Tibial artery (tissue), 4 donors: ENCODE measurements around the gene GDPD4.

Experiments
- DNase-seq, 2 donors: peaks; one replicate each; pipeline ENCODE4 v3.0.0-alpha.2; 2019
- H3K27ac ChIP-seq, 2 donors: fragments of 200-600 bp; sonication (generic) in 1 of 2; 1 replicate in 1 of 2; 2 replicates in 1 of 2; pipeline ENCODE4 v1.5.1; 2018 to 2019; ENCODE audit warnings: mild to moderate bottlenecking in 1 of 2
- H3K27me3 ChIP-seq, 2 donors: fragments of 200-600 bp; sonication (generic) in 1 of 2; one replicate each; pipeline versions ENCODE4 v1.5.1 to v1.6.0; 2016 to 2019
- H3K36me3 ChIP-seq, 3 donors: fragments of 200-600 bp; sonication (generic) in 2 of 3; one replicate each; pipeline ENCODE4 v1.5.1; 2016 to 2019; ENCODE audit warnings: mild to moderate bottlenecking in 2 of 3
- H3K4me1 ChIP-seq, 4 donors: fragments of 200-600 bp; sonication (generic) in 2 of 4; 1 replicate in 3 of 4; 2 replicates in 1 of 4; pipeline ENCODE4 v1.5.1; 2016 to 2019
- H3K4me3 ChIP-seq, 2 donors: fragments of 200-600 bp; sonication (generic) in 1 of 2; 1 replicate in 1 of 2; 2 replicates in 1 of 2; pipeline ENCODE4 v1.5.1; 2018 to 2019; ENCODE audit warnings: mild to moderate bottlenecking in 2 of 2
- H3K9me3 ChIP-seq, 3 donors: fragments of 200-600 bp; sonication (generic) in 1 of 3; one replicate each; pipeline ENCODE4 v1.5.1; 2016 to 2019
- intact Hi-C: fragments of 100-400 bp; cut with DNase I; formaldehyde crosslinking; loops from one replicate; pipeline ENCODE4 v1.15.0; 2023; ENCODE audit warnings: low total_unique reads
- TF ChIP-seq, protein P1 (sequence below), 2 experiments: fragments of 200-600 bp in 1 of 2; fragments of 450-650 bp in 1 of 2; IDR thresholded peaks; one replicate each; pipeline ENCODE4 v1.5.1; 2017 to 2019; ENCODE audit warnings: antibody characterized with exemption in 2 of 2, mild to moderate bottlenecking in 1 of 2, moderate library complexity in 1 of 2

Gene GDPD4

GRCh38 chr11:77253690-77254089, 47.8 kb downstream of the GDPD4 start:
- no peak for DNase-seq
- intact Hi-C loops: no loop called here
- H3K27me3 ChIP-seq: peaks cover 0 to 4% of the 10 kb centered on the region in 2 donors
- H3K4me1 ChIP-seq: no peaks in the 10 kb centered on the region
- H3K9me3 ChIP-seq: no peaks in the 10 kb centered on the region
- TF ChIP-seq, protein P1, sequence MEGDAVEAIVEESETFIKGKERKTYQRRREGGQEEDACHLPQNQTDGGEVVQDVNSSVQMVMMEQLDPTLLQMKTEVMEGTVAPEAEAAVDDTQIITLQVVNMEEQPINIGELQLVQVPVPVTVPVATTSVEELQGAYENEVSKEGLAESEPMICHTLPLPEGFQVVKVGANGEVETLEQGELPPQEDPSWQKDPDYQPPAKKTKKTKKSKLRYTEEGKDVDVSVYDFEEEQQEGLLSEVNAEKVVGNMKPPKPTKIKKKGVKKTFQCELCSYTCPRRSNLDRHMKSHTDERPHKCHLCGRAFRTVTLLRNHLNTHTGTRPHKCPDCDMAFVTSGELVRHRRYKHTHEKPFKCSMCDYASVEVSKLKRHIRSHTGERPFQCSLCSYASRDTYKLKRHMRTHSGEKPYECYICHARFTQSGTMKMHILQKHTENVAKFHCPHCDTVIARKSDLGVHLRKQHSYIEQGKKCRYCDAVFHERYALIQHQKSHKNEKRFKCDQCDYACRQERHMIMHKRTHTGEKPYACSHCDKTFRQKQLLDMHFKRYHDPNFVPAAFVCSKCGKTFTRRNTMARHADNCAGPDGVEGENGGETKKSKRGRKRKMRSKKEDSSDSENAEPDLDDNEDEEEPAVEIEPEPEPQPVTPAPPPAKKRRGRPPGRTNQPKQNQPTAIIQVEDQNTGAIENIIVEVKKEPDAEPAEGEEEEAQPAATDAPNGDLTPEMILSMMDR (IDR thresholded peaks at IDR 0.05): no peak
- H3K27ac ChIP-seq: no peak overlapping the region
- no peaks in the 10 kb centered on the region for H3K36me3 ChIP-seq
- no peak overlapping the region for H3K4me3 ChIP-seq

DNA sequence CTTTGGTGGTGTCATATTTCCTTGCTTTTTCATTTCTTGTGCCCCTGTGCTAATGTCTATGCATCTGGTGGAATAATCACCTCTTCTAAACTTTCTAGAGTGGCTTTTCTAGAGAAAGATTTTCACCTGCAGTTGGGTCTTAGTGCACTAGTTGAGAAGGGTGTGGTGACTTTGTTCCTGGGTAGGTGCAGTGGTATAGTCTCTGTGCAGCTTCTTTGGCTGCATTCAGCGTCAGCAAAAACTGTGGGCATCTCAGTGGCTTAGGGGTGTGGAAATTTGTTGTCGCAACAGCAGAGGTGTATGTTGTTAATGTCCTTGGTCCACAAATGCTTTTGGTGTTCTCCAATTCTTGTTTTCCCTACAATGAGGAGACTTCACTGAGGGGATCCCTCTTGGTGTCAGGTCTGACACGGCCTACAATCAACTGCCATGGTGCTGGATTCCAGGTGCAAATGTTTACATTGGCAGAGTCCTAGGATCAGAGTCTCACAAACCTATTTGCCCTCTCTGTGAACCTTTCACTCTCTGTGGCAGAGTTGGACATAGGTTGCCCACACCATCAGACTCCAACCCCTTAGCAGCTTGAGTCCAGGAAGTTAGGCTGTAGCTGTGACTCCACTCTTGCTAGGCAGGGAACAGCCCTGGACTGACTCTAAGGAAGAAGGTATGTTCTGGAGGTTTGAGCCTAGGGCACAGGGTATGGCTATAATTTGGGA, 48.8 kb downstream of the GDPD4 start:
- TF ChIP-seq, protein P1 (IDR thresholded peaks at IDR 0.05): no peak
- intact Hi-C loops: no loop called here
- Histone ChIP-seq H3K27me3 (peaks cover 0 to 4% of the 10 kb centered on the region in 2 donors), H3K9me3 (no peaks in the 10 kb centered on the region), H3K27ac (no peak overlapping the region), H3K36me3 (no peaks in the 10 kb centered on the region), H3K4me3 (no peak overlapping the region), H3K4me1 (no peaks in the 10 kb centered on the region)
- no peak for DNase-seq

DNA sequence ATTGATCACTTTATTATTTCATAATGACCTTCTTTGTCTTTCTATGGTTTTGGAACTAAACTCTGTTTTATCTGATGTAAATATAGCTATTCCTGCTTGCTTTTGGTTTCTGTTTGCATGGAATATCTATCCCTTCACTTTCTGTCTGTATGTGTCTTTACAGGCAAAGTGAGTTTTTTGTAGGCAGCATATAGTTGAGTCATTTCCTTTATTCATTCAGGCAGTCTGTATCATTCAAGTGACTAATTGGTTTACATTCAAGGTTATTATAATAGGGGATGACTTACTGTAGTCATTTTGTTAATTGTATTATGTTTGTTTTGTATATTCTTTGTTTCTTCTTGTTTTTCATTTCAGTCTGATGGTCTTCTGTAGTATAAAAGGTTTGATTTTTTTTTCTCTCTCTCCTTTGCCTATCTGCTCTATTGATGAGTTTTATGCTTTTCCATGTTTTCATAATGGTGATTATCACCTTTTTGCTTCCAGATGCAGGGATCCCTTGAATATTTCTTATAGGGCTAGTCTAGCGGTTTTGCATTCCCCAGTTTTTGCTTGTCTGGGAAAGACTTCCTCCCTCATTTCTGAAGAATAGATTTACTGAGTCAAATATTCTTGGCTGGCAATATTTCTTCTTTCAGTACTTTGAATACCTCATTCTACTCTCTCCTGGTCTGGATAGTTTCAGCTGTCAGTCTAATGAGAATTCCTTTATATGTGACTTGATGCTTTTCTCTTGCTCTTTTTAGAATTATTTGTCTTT, 50.4 kb downstream of the GDPD4 start:
- no peaks in the 10 kb centered on the region for H3K9me3 ChIP-seq
- TF ChIP-seq, protein P1 (IDR thresholded peaks at IDR 0.05): no peak
- H3K4me1 ChIP-seq: no peaks in the 10 kb centered on the region
- H3K27ac ChIP-seq: no peak overlapping the region
- H3K36me3 ChIP-seq: no peaks in the 10 kb centered on the region
- intact Hi-C loops: no loop called here
- no peak overlapping the region for H3K4me3 ChIP-seq
- no peak for DNase-seq
- H3K27me3 ChIP-seq: peaks cover 0 to 4% of the 10 kb centered on the region in 2 donors

DNA sequence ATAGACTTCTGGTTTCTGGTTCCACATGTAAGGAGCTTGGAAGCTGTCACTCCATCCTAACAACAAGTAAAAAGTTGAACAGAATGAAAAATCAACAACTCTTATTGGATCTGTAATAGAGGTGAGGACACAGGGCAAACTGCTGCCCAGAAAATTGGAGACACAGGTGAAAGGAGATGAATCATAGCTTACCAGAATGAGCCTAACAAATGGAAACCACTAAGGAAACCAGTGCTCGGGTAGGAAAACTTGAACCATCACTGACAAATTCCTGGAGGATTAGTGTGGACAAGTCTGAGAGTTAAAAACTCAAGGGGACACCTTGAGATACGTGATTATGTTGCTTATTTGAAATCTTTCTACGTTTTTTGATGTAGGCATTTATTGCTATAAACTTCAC, 52.1 kb downstream of the GDPD4 start:
- H3K27ac ChIP-seq: no peak overlapping the region
- H3K27me3 ChIP-seq: peaks cover 0 to 4% of the 10 kb centered on the region in 2 donors
- TF ChIP-seq, protein P1 (IDR thresholded peaks at IDR 0.05): no peak
- no peaks in the 10 kb centered on the region for H3K4me1 ChIP-seq
- intact Hi-C loops: no loop called here
- no peaks in the 10 kb centered on the region for H3K36me3 ChIP-seq
- no peak overlapping the region for H3K4me3 ChIP-seq
- no peak for DNase-seq
- no peaks in the 10 kb centered on the region for H3K9me3 ChIP-seq

DNA sequence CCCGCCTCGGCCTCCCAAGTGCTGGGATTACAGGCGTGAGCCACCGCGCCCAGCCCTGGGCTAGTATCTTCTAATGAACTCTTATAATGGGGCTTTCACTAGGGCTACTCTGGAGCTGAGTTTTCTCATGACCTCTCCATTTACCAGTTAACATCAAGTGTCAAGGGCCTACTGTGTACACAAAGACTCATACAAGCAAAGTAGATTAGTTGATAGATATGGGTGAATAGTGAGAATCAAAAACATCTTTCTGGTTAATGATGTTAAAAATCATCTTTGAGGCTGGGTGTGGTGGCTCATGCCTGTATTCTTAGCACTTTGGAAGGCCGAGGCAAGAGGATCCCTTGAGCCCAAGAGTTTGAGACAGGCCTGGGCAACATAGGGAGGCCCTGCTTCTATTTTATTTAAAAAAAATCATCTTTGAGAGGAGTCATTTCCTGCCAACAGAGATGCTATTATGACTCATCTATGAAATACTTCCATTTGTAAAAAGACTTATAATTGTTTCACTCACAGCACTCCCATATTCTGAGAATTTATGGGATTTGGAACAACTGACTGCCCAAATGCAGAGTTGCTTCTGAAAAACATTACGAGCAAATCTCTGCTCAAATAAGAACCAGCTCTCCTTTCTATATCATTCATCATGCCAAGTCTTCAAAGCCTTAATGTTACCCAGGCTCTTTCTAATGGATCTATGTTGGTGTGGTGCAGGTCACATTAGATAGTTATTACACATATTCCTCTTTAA, 57.0 kb downstream of the GDPD4 start:
- no peak overlapping the region for H3K27ac ChIP-seq
- no peaks in the 10 kb centered on the region for H3K27me3 ChIP-seq
- H3K4me3 ChIP-seq: no peak overlapping the region
- intact Hi-C loops: no loop called here
- no peak for DNase-seq
- no peaks in the 10 kb centered on the region for H3K4me1 ChIP-seq
- no peaks in the 10 kb centered on the region for H3K9me3 ChIP-seq
- TF ChIP-seq, protein P1 (IDR thresholded peaks at IDR 0.05): no peak
- H3K36me3 ChIP-seq: no peaks in the 10 kb centered on the region
